Panc1 (cell line): ENCODE results near the gene PPP1R16B. TPM values are rescaled to one million over a fixed set of nuclear protein-coding genes. Genes with fewer than 3 reads are reported as not detected.

Experiments used
- ATAC-seq: fragments of 200-7000 bp; cut with Tn5 transposase; 2 replicates; pipeline ENCODE4 v1.9.1; 2020; ENCODE audit warnings: mild to moderate bottlenecking, moderate library complexity
- BruUV-seq: library from RNA; stranded (reverse); fragments of 400-500 nt; replicated peaks from 2 replicates; lab custom pipeline; 2021; lab: Mats Ljungman, UMichigan
- CTCF ChIA-PET: fragments of 300-600 bp; sonication (Branson Sonifier 250); formaldehyde crosslinking; loops from one replicate; lab custom pipeline; 2022; ENCODE audit warnings: antibody characterized with exemption; lab: Charles Lee
- POLR2A ChIA-PET: fragments of 300-600 bp; sonication (Branson Sonifier 250); formaldehyde crosslinking; loops from one replicate; lab custom pipeline; 2022; ENCODE audit warnings: antibody characterized with exemption; lab: Charles Lee
- DNase-seq: peaks from one replicate; pipeline ENCODE4 v3.0.0-alpha.2; 2010; ENCODE audit warnings: low read depth, low spot score
- H3K27ac ChIP-seq: 2 replicates; pipeline ENCODE4 v1.5.1; 2011; ENCODE audit warnings: mild to moderate bottlenecking, low read length, inconsistent platforms
- H3K27me3 ChIP-seq: fragments of 200-500 bp; sonication (Bioruptor generic); 2 replicates; pipeline ENCODE4 v1.6.0; 2014; ENCODE audit warnings: low read length, inconsistent platforms; ENCODE audit not compliant: control insufficient read depth, insufficient read depth
- H3K36me3 ChIP-seq: fragments of 200-500 bp; sonication (Bioruptor generic); 2 replicates; pipeline ENCODE4 v1.5.1; 2014; ENCODE audit warnings: inconsistent platforms, mild to moderate bottlenecking, low read length, moderate library complexity; ENCODE audit not compliant: control insufficient read depth, insufficient read depth
- H3K4me1 ChIP-seq: 2 replicates; pipeline ENCODE4 v1.5.1; 2011; ENCODE audit warnings: inconsistent platforms, mild to moderate bottlenecking, low read length, moderate library complexity; ENCODE audit not compliant: control insufficient read depth, insufficient read depth
- H3K4me3 ChIP-seq, 2 experiments: 2 replicates each; pipeline ENCODE4 v1.5.1; 2011 to 2012; ENCODE audit warnings: low read depth in 2 of 2, low read length in 2 of 2, mild to moderate bottlenecking in 2 of 2, inconsistent platforms in 1 of 2, moderate library complexity in 1 of 2
- H3K9me3 ChIP-seq: fragments of 200-500 bp; sonication (Bioruptor generic); 2 replicates; pipeline ENCODE4 v1.5.1; 2014; ENCODE audit warnings: low read depth, mild to moderate bottlenecking, inconsistent platforms, low read length, moderate library complexity; ENCODE audit not compliant: control insufficient read depth, insufficient read depth
- CTCF ChIP-seq: fragments of 450-650 bp; IDR thresholded peaks from 2 replicates; pipeline ENCODE4 v1.5.1; 2017; ENCODE audit warnings: mild to moderate bottlenecking
- POLR2AphosphoS5 ChIP-seq: IDR thresholded peaks from 2 replicates; pipeline ENCODE4 v1.6.1; 2012; ENCODE audit warnings: mild to moderate bottlenecking, low read depth, low read length, moderate library complexity
- REST ChIP-seq, 2 experiments: IDR thresholded peaks; 2 replicates each; pipeline ENCODE4 v1.6.1; 2011 to 2012; ENCODE audit warnings: low read depth in 2 of 2, control low read depth in 1 of 2, low read length in 1 of 2, mild to moderate bottlenecking in 1 of 2, moderate library complexity in 1 of 2; ENCODE audit not compliant: insufficient read depth in 1 of 2
- SIN3A ChIP-seq: IDR thresholded peaks from 2 replicates; pipeline ENCODE4 v1.6.1; 2012; ENCODE audit warnings: low read depth, mild to moderate bottlenecking, low read length, moderate library complexity, borderline replicate concordance; ENCODE audit not compliant: insufficient read depth
- TCF7L2 ChIP-seq: IDR thresholded peaks from 2 replicates; pipeline ENCODE4 v1.6.1; 2011; ENCODE audit warnings: mild to moderate bottlenecking, low read depth, low read length, inconsistent platforms
- in situ Hi-C: cut with HindIII; loops from 2 replicates; pipeline ENCODE4 v1.10.0; 2016; ENCODE audit warnings: low sequenced_read_pairs, low pct_unique_long_range_greater_than_20kb
- intact Hi-C: fragments of 100-400 bp; cut with micrococcal nuclease; formaldehyde crosslinking; loops from one replicate; pipeline ENCODE4 v1.10.0; 2022; ENCODE audit not compliant: unreplicated experiment
- total RNA-seq: library from RNA; stranded (reverse); gene quantifications from one replicate; pipeline ENCODE4 v1.2.1, GENCODE V29; 2021; ENCODE audit not compliant: unreplicated experiment

The PPP1R16B gene
- total RNA-seq, 1 experiment from 2014 or later = 0.92 TPM

- H3K4me1 ChIP-seq = no peaks in the 10 kb centered on the region
- no peaks in the 10 kb centered on the region for H3K9me3 ChIP-seq
- no peak overlapping the region for H3K4me3 ChIP-seq
- ATAC-seq = no peak
- no peak for TF ChIP-seq TCF7L2
- TF ChIP-seq REST (IDR thresholded peaks at IDR 0.05; ENCODE audit: insufficient read depth in 1 of 2, low read depth in 2 of 2, low read length in 1 of 2) = no peak
- no peak for TF ChIP-seq CTCF
- no peak for TF ChIP-seq POLR2AphosphoS5
- TF ChIP-seq SIN3A = no peak
- in situ Hi-C loops = no loop called here
- POLR2A ChIA-PET = no interaction called here
- H3K36me3 ChIP-seq = no peaks in the 10 kb centered on the region
- CTCF ChIA-PET = no interaction called here
- no TSS peak for BruUV-seq
- no peaks in the 10 kb centered on the region for H3K27me3 ChIP-seq
- intact Hi-C loops = no loop called here
- DNase-seq = no peak
- H3K27ac ChIP-seq = no peak overlapping the region
These were observed 31.3 kb upstream of the PPP1R16B start for GRCh38 chr20:38774167-38774566.

GRCh38 chr20:38776363-38776762 lies 29.1 kb upstream of the PPP1R16B start:
- POLR2A ChIA-PET = no interaction called here

More at GRCh38 chr20:38776363-38776762, 29.1 kb upstream of the PPP1R16B start:
- no TSS peak for BruUV-seq
- ATAC-seq (no peak), DNase-seq (no peak)
- no peak overlapping the region for H3K27ac ChIP-seq
- no peaks in the 10 kb centered on the region for H3K9me3 ChIP-seq
- H3K4me3 ChIP-seq = no peak overlapping the region
- TF ChIP-seq REST (IDR thresholded peaks at IDR 0.05; ENCODE audit: insufficient read depth in 1 of 2, low read depth in 2 of 2, low read length in 1 of 2) = no peak
- no peak for TF ChIP-seq SIN3A
- TF ChIP-seq CTCF = no peak
- TF ChIP-seq POLR2AphosphoS5 = no peak
- TF ChIP-seq TCF7L2 = no peak
- intact Hi-C loops (no loop called here), in situ Hi-C loops (no loop called here)
- H3K36me3 ChIP-seq = no peaks in the 10 kb centered on the region
- H3K4me1 ChIP-seq = peaks cover 4% of the 10 kb centered on the region; the same call in 1 of the 2 replicates
- H3K27me3 ChIP-seq = no peaks in the 10 kb centered on the region
- CTCF ChIA-PET = no interaction called here
